Measurements from ENCODE around the gene CLASP2.

Gene CLASP2

GRCh38 chr3:33577173-33577572, 140.9 kb downstream of the CLASP2 start (continued):
- no peak for TF ChIP-seq POU6F1 (CRISPR knock-in tag; IDR thresholded peaks at IDR 0.05; ENCODE audit: borderline replicate concordance, low read depth)
- no peak for TF ChIP-seq ZC3H10 (CRISPR knock-in tag; IDR thresholded peaks at IDR 0.05)

DNA sequence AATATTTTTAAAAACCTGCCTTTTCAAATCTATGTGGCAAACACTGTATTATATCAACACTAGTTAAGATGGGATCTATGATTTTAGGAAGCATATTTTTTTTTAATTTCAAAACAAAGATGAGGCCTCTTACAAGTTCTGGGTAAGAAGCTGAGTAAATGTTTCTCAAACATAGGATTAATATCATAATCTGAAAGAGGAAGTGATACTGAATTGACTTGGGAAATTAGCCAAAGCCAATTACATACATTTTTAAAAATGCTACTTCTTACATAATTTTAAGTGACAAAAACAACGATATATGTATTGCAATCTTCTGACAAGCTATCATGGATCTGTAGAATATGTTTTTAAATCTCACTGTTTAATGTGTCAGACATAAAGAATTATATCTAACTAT, 142.7 kb downstream of the CLASP2 start:
- TF ChIP-seq ZNF565 (CRISPR knock-in tag; conservative IDR thresholded peaks at IDR 0.05; ENCODE audit: low read depth), result no peak
- TF ChIP-seq CSDC2 (CRISPR knock-in tag; IDR thresholded peaks at IDR 0.05), result no peak
- TF ChIP-seq GLIS3 (CRISPR knock-in tag; IDR thresholded peaks at IDR 0.05), result no peak
- TF ChIP-seq CREB5 (CRISPR knock-in tag; IDR thresholded peaks at IDR 0.05; ENCODE audit: low read depth), result no peak
- TF ChIP-seq OSR1 (CRISPR knock-in tag; IDR thresholded peaks at IDR 0.05), result no peak
- TF ChIP-seq ARNTL (CRISPR knock-in tag; IDR thresholded peaks at IDR 0.05; ENCODE audit: borderline replicate concordance, low read depth), result no peak
- TF ChIP-seq TOX (CRISPR knock-in tag; IDR thresholded peaks at IDR 0.05; ENCODE audit: borderline replicate concordance), result no peak
- no peak for TF ChIP-seq PPARA (CRISPR knock-in tag; IDR thresholded peaks at IDR 0.05; ENCODE audit: borderline replicate concordance)
- no peak for TF ChIP-seq ZFP3 (CRISPR knock-in tag; IDR thresholded peaks at IDR 0.05)
- TF ChIP-seq SNAI2 (CRISPR knock-in tag; IDR thresholded peaks at IDR 0.05), result no peak
- no peak for TF ChIP-seq ZC3H10 (CRISPR knock-in tag; IDR thresholded peaks at IDR 0.05)
- no peak for TF ChIP-seq POU6F1 (CRISPR knock-in tag; IDR thresholded peaks at IDR 0.05; ENCODE audit: borderline replicate concordance, low read depth)
- TF ChIP-seq ZFP30 (CRISPR knock-in tag; IDR thresholded peaks at IDR 0.05), result no peak
- TF ChIP-seq RARB (CRISPR knock-in tag; IDR thresholded peaks at IDR 0.05), result no peak
- no peak for TF ChIP-seq ZNF70 (CRISPR knock-in tag; IDR thresholded peaks at IDR 0.05)
- TF ChIP-seq BACH2 (CRISPR knock-in tag; IDR thresholded peaks at IDR 0.05; ENCODE audit: borderline replicate concordance), result no peak
- no peak for ATAC-seq

- TF ChIP-seq ZFP30 (CRISPR knock-in tag; IDR thresholded peaks at IDR 0.05) (no peak), RARB (CRISPR knock-in tag; IDR thresholded peaks at IDR 0.05) (no peak), OSR1 (CRISPR knock-in tag; IDR thresholded peaks at IDR 0.05) (no peak), PPARA (CRISPR knock-in tag; IDR thresholded peaks at IDR 0.05; ENCODE audit: borderline replicate concordance) (no peak), ZFP3 (CRISPR knock-in tag; IDR thresholded peaks at IDR 0.05) (no peak), GLIS3 (CRISPR knock-in tag; IDR thresholded peaks at IDR 0.05) (no peak), SNAI2 (CRISPR knock-in tag; IDR thresholded peaks at IDR 0.05) (no peak), CREB5 (CRISPR knock-in tag; IDR thresholded peaks at IDR 0.05; ENCODE audit: low read depth) (no peak), CSDC2 (CRISPR knock-in tag; IDR thresholded peaks at IDR 0.05) (no peak), ZNF8 (CRISPR knock-in tag; IDR thresholded peaks at IDR 0.05) (no peak), BACH2 (CRISPR knock-in tag; IDR thresholded peaks at IDR 0.05; ENCODE audit: borderline replicate concordance) (no peak), ZNF70 (CRISPR knock-in tag; IDR thresholded peaks at IDR 0.05) (no peak), ZNF565 (CRISPR knock-in tag; conservative IDR thresholded peaks at IDR 0.05; ENCODE audit: low read depth) (no peak), TCF4 (CRISPR knock-in tag; IDR thresholded peaks at IDR 0.05; ENCODE audit: borderline replicate concordance) (no peak), ZC3H10 (CRISPR knock-in tag; IDR thresholded peaks at IDR 0.05) (no peak), CSRNP3 (CRISPR knock-in tag; IDR thresholded peaks at IDR 0.05) (no peak), TOX (CRISPR knock-in tag; IDR thresholded peaks at IDR 0.05; ENCODE audit: borderline replicate concordance) (no peak)
- TF ChIP-seq, protein P1, sequence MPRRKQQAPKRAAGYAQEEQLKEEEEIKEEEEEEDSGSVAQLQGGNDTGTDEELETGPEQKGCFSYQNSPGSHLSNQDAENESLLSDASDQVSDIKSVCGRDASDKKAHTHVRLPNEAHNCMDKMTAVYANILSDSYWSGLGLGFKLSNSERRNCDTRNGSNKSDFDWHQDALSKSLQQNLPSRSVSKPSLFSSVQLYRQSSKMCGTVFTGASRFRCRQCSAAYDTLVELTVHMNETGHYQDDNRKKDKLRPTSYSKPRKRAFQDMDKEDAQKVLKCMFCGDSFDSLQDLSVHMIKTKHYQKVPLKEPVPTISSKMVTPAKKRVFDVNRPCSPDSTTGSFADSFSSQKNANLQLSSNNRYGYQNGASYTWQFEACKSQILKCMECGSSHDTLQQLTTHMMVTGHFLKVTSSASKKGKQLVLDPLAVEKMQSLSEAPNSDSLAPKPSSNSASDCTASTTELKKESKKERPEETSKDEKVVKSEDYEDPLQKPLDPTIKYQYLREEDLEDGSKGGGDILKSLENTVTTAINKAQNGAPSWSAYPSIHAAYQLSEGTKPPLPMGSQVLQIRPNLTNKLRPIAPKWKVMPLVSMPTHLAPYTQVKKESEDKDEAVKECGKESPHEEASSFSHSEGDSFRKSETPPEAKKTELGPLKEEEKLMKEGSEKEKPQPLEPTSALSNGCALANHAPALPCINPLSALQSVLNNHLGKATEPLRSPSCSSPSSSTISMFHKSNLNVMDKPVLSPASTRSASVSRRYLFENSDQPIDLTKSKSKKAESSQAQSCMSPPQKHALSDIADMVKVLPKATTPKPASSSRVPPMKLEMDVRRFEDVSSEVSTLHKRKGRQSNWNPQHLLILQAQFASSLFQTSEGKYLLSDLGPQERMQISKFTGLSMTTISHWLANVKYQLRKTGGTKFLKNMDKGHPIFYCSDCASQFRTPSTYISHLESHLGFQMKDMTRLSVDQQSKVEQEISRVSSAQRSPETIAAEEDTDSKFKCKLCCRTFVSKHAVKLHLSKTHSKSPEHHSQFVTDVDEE (CRISPR knock-in tag; IDR thresholded peaks at IDR 0.05), result no peak
- TF ChIP-seq, protein P2, sequence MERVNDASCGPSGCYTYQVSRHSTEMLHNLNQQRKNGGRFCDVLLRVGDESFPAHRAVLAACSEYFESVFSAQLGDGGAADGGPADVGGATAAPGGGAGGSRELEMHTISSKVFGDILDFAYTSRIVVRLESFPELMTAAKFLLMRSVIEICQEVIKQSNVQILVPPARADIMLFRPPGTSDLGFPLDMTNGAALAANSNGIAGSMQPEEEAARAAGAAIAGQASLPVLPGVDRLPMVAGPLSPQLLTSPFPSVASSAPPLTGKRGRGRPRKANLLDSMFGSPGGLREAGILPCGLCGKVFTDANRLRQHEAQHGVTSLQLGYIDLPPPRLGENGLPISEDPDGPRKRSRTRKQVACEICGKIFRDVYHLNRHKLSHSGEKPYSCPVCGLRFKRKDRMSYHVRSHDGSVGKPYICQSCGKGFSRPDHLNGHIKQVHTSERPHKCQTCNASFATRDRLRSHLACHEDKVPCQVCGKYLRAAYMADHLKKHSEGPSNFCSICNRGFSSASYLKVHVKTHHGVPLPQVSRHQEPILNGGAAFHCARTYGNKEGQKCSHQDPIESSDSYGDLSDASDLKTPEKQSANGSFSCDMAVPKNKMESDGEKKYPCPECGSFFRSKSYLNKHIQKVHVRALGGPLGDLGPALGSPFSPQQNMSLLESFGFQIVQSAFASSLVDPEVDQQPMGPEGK (CRISPR knock-in tag; IDR thresholded peaks at IDR 0.05; ENCODE audit: borderline replicate concordance), result no peak
- ATAC-seq, result no peak
Measured at GRCh38 chr3:33557829-33558228, 160.2 kb downstream of the CLASP2 start.

All from SK-N-SH treated with all-trans-retinoic acid at 6 μM for 48 hours (cell line).